ENCODE data around the gene PDXK.
A peak's percentile ranks its signal among the peaks of the same experiment; 100 is the strongest.

Gene PDXK

GRCh38 chr21:43726686-43727518 lies 8.0 kb downstream of the PDXK start:
- no peak for DNase-seq

GRCh38 chr21:43727519-43728153 lies 8.7 kb downstream of the PDXK start:
- no peak for DNase-seq

GRCh38 chr21:43728154-43728466 lies 9.2 kb downstream of the PDXK start:
- no peak for DNase-seq

GRCh38 chr21:43728467-43729390 lies 9.8 kb downstream of the PDXK start:
- DNase-seq = peak; percentile 75 to 77

- no peak for DNase-seq
Observed at GRCh38 chr21:43731476-43731875, 12.5 kb downstream of the PDXK start.

- no peak for DNase-seq
Observed at GRCh38 chr21:43731891-43732711, 13.2 kb downstream of the PDXK start.

- DNase-seq = no peak
Observed at GRCh38 chr21:43733060-43733459, 14.1 kb downstream of the PDXK start.

- DNase-seq = no peak
Observed at GRCh38 chr21:43733529-43734071, 14.7 kb downstream of the PDXK start.

GRCh38 chr21:43734131-43734927 lies 15.4 kb downstream of the PDXK start:
- no peak for DNase-seq

- no peak for DNase-seq
Observed at GRCh38 chr21:43734928-43735229, 15.9 kb downstream of the PDXK start.

- no peak for DNase-seq
Observed at GRCh38 chr21:43735236-43736091, 16.5 kb downstream of the PDXK start.

- DNase-seq = no peak
Observed at GRCh38 chr21:43736224-43736883, 17.4 kb downstream of the PDXK start.

GRCh38 chr21:43737158-43737950 lies 18.4 kb downstream of the PDXK start:
- no peak for DNase-seq

GRCh38 chr21:43739621-43740435 lies 20.9 kb downstream of the PDXK start:
- no peak for DNase-seq

- peak in 1 of 2 experiments; percentile 35 for DNase-seq
Observed at GRCh38 chr21:43740497-43741156, 21.7 kb downstream of the PDXK start.

- DNase-seq = no peak
Observed at GRCh38 chr21:43741423-43742096, 22.6 kb downstream of the PDXK start.

GRCh38 chr21:43743947-43744346 lies 25.0 kb downstream of the PDXK start:
- no peak for DNase-seq
